H9 (cell line): ENCODE data around the gene MMEL1. TPM values are rescaled to one million over a fixed set of nuclear protein-coding genes. Genes with fewer than 3 reads are reported as not detected.

Experiments
- DNase-seq: peaks from one replicate; pipeline ENCODE4 v3.0.0-alpha.2; 2017
- H2AFZ ChIP-seq: one replicate; pipeline ENCODE4 v1.6.1; 2013; ENCODE audit warnings: mild to moderate bottlenecking, low read length, control low read depth, moderate library complexity
- H2AK5ac ChIP-seq: 2 replicates; pipeline ENCODE4 v1.6.1; 2013; ENCODE audit warnings: low read length, control low read depth, mixed read lengths; ENCODE audit not compliant: insufficient read length
- H2BK120ac ChIP-seq: one replicate; pipeline ENCODE4 v1.6.1; 2013; ENCODE audit warnings: low read depth, mild to moderate bottlenecking, low read length, control low read depth, inconsistent platforms; ENCODE audit not compliant: poor library complexity, severe bottlenecking
- H2BK12ac ChIP-seq: 2 replicates; pipeline ENCODE4 v1.6.1; 2013; ENCODE audit warnings: low read length, control low read depth, mixed read lengths, low read depth; ENCODE audit not compliant: insufficient read length
- H2BK15ac ChIP-seq: 2 replicates; pipeline ENCODE4 v1.6.1; 2013; ENCODE audit warnings: low read depth, low read length, control low read depth
- H2BK20ac ChIP-seq: one replicate; pipeline ENCODE4 v1.6.1; 2013; ENCODE audit warnings: low read depth, mild to moderate bottlenecking, low read length, control low read depth, inconsistent platforms; ENCODE audit not compliant: poor library complexity, severe bottlenecking
- H2BK5ac ChIP-seq: 2 replicates; pipeline ENCODE4 v1.6.1; 2013; ENCODE audit warnings: low read length, control low read depth, mixed read lengths; ENCODE audit not compliant: insufficient read length
- H3K14ac ChIP-seq: 2 replicates; pipeline ENCODE4 v1.6.1; 2013; ENCODE audit warnings: low read length, control low read depth; ENCODE audit not compliant: insufficient read depth
- H3K18ac ChIP-seq: 2 replicates; pipeline ENCODE4 v1.6.1; 2013; ENCODE audit warnings: low read depth, mild to moderate bottlenecking, mixed read lengths, low read length, control low read depth; ENCODE audit not compliant: insufficient read length
- H3K23ac ChIP-seq: 2 replicates; pipeline ENCODE4 v1.6.1; 2013; ENCODE audit warnings: low read length, control low read depth, mixed read lengths, low read depth; ENCODE audit not compliant: insufficient read length
- H3K23me2 ChIP-seq: 2 replicates; pipeline ENCODE4 v1.6.1; 2013; ENCODE audit warnings: low read depth, mild to moderate bottlenecking, mixed read lengths, low read length, control low read depth; ENCODE audit not compliant: insufficient read length, poor library complexity, severe bottlenecking
- H3K27ac ChIP-seq: 2 replicates; pipeline ENCODE4 v1.5.1; 2013; ENCODE audit warnings: low read length, control low read depth, mixed read lengths, low read depth; ENCODE audit not compliant: insufficient read length
- H3K27me3 ChIP-seq: 2 replicates; pipeline ENCODE4 v1.6.1; 2013; ENCODE audit warnings: low read length, control low read depth, inconsistent platforms; ENCODE audit not compliant: insufficient read depth
- H3K4ac ChIP-seq: 2 replicates; pipeline ENCODE4 v1.6.1; 2013; ENCODE audit warnings: low read depth, mild to moderate bottlenecking, control low read depth, inconsistent platforms, low read length, moderate library complexity
- H3K4me1 ChIP-seq: 2 replicates; pipeline ENCODE4 v1.6.1; 2013; ENCODE audit warnings: low read length, control low read depth, inconsistent platforms; ENCODE audit not compliant: insufficient read depth
- H3K4me2 ChIP-seq: 2 replicates; pipeline ENCODE4 v1.6.1; 2013; ENCODE audit warnings: low read length, control low read depth, mixed read lengths; ENCODE audit not compliant: insufficient read length, insufficient read depth
- H3K56ac ChIP-seq: 2 replicates; pipeline ENCODE4 v1.6.1; 2013; ENCODE audit warnings: low read depth, mild to moderate bottlenecking, mixed read lengths, low read length, control low read depth; ENCODE audit not compliant: insufficient read length
- H3K79me1 ChIP-seq: 2 replicates; pipeline ENCODE4 v1.6.1; 2013; ENCODE audit warnings: low read depth, mild to moderate bottlenecking, moderate library complexity, low read length, control low read depth, inconsistent platforms; ENCODE audit not compliant: insufficient read depth, poor library complexity, severe bottlenecking
- H3K79me2 ChIP-seq: 2 replicates; pipeline ENCODE4 v1.6.1; 2013; ENCODE audit warnings: low read length, control low read depth, inconsistent platforms; ENCODE audit not compliant: insufficient read depth
- H3K9ac ChIP-seq: 2 replicates; pipeline ENCODE4 v1.6.1; 2013; ENCODE audit warnings: low read length, control low read depth, mixed read lengths; ENCODE audit not compliant: insufficient read length; ENCODE audit errors: extremely low read depth
- H3K9me3 ChIP-seq: one replicate; pipeline ENCODE4 v1.6.1; 2013; ENCODE audit warnings: low read depth, low read length, inconsistent platforms; ENCODE audit not compliant: control insufficient read depth
- H3T11ph ChIP-seq: one replicate; pipeline ENCODE4 v1.6.1; 2013; ENCODE audit warnings: mild to moderate bottlenecking, low read length, control low read depth, inconsistent platforms
- H4K20me1 ChIP-seq: one replicate; pipeline ENCODE4 v1.6.1; 2013; ENCODE audit not compliant: control insufficient read depth, insufficient read length, insufficient read depth
- H4K5ac ChIP-seq: 2 replicates; pipeline ENCODE4 v1.6.1; 2013; ENCODE audit warnings: low read depth, mild to moderate bottlenecking, mixed read lengths, low read length, control low read depth; ENCODE audit not compliant: insufficient read length
- H4K8ac ChIP-seq: replicated peaks from 2 replicates; pipeline ENCODE4 v1.6.1; 2013; ENCODE audit warnings: low read length, control low read depth, mixed read lengths, low read depth; ENCODE audit not compliant: insufficient read length
- H4K91ac ChIP-seq: 2 replicates; pipeline ENCODE4 v1.6.1; 2013; ENCODE audit warnings: low read depth, mild to moderate bottlenecking, moderate library complexity, mixed read lengths, low read length, control low read depth; ENCODE audit not compliant: insufficient read length
- H3K27ac Mint-ChIP-seq, 3 experiments: 2 replicates in 2 of 3; 3 replicates in 1 of 3; pipeline ENCODE4 v1.8.0; 2020 to 2021; ENCODE audit warnings: mixed read lengths in 3 of 3, mild to moderate bottlenecking in 1 of 3, moderate library complexity in 1 of 3
- H3K27me3 Mint-ChIP-seq: 2 replicates; pipeline ENCODE4 v1.8.0; 2021; ENCODE audit warnings: low read depth, mild to moderate bottlenecking, moderate library complexity, mixed read lengths
- H3K36me3 Mint-ChIP-seq, 3 experiments: 2 replicates in 2 of 3; 3 replicates in 1 of 3; pipeline ENCODE4 v1.8.0; 2020 to 2021; ENCODE audit warnings: low read depth in 3 of 3, mixed read lengths in 3 of 3; ENCODE audit not compliant: insufficient read depth in 1 of 3
- H3K4me1 Mint-ChIP-seq, 2 experiments: 2 replicates each; pipeline ENCODE4 v1.8.0; 2020; ENCODE audit warnings: mixed read lengths in 2 of 2
- H3K4me3 Mint-ChIP-seq, 2 experiments: 2 replicates in 1 of 2; 3 replicates in 1 of 2; pipeline ENCODE4 v1.8.0; 2020 to 2021; ENCODE audit warnings: mild to moderate bottlenecking in 2 of 2, mixed read lengths in 2 of 2, moderate library complexity in 1 of 2
- H3K9me3 Mint-ChIP-seq, 2 experiments: 2 replicates in 1 of 2; 3 replicates in 1 of 2; pipeline ENCODE4 v1.8.0; 2020; ENCODE audit warnings: mild to moderate bottlenecking in 2 of 2, mixed read lengths in 2 of 2, moderate library complexity in 1 of 2
- WGBS: extraction: QIAGEN DNeasy Blood & Tissue Kit; methylation state at CpG from one replicate; pipeline ENCODE4 v1.1.7; 2013; ENCODE audit warnings: missing lambda C conversion rate, low lambda C conversion rate, mixed read lengths; ENCODE audit not compliant: insufficient read length; ENCODE audit errors: extremely low coverage; 5-methylcytosine and 5-hydroxymethylcytosine counted together
- total RNA-seq: library from RNA; stranded (reverse); gene quantifications from 2 replicates; pipeline ENCODE4 v1.2.1, GENCODE V29; 2021
- TF ChIP-seq, protein P1 (sequence below): fragments of 200-600 bp; sonication (generic); conservative IDR thresholded peaks from 3 replicates; pipeline ENCODE4 v1.8.0; 2021; ENCODE audit warnings: antibody characterized with exemption, mild to moderate bottlenecking

MMEL1 gene
- total RNA-seq, 1 experiment from 2014 or later = 0.42 TPM

DNA sequence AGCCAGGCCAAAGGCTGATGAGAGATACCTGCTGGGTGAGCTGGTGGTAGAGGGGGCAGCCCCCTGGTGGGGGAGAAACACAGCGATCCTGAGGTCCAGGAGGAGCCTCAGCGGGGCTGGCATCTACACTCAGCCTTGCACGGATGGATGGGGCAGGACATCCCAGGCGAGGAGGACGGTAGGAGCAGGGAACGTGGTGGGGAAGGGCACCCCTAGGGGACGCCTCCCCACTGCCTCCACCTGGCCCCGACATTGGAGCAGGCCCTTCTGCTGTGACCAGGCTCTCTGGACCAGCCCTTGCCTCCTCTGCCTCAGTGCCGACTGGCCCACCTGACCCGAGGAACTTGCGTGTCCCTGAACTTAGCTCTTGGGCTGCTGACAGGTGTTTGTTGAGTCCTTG lies 6.4 kb upstream of the MMEL1 start:
- Histone ChIP-seq H3K18ac (no peak overlapping the region), H2AK5ac (no peak overlapping the region), H2BK12ac (no peak overlapping the region), H3K27ac (no peak overlapping the region), H2BK120ac (no peak overlapping the region), H3K23me2 (peaks cover 10% of the 10 kb centered on the region), H3K9me3 (peaks cover 6% of the 10 kb centered on the region), H3K9ac (no peak overlapping the region), H3K4me1 (no peaks in the 10 kb centered on the region), H3K14ac (no peak overlapping the region), H3K56ac (no peak overlapping the region), H4K91ac (no peak overlapping the region), H4K20me1 (no peaks in the 10 kb centered on the region), H3K4me2 (no peak overlapping the region), H3K79me1 (no peaks in the 10 kb centered on the region), H3K4ac (no peak overlapping the region), H4K8ac (no peak overlapping the region), H3T11ph (no peak overlapping the region), H3K79me2 (no peaks in the 10 kb centered on the region), H2BK15ac (no peak overlapping the region), H2AFZ (no peak overlapping the region), H2BK20ac (no peak overlapping the region), H3K23ac (no peak overlapping the region), H3K27me3 (peaks cover 1% of the 10 kb centered on the region; the same call in 1 of the 2 replicates), H4K5ac (no peak overlapping the region), H2BK5ac (no peak overlapping the region)
- Mint-ChIP-seq H3K27me3 (peaks cover 45% of the 10 kb centered on the region), H3K4me1 (peaks cover 2 to 5% of the 10 kb centered on the region in 2 experiments; a peak in 1 of 4 replicates), H3K9me3 (peaks cover 14 to 17% of the 10 kb centered on the region in 2 experiments), H3K36me3 (peaks cover 0 to 13% (median 3%) of the 10 kb centered on the region in 3 experiments; a peak in 4 of 7 replicates), H3K27ac (no peak overlapping the region), H3K4me3 (no peak overlapping the region; a peak in 1 of 5 replicates)
- TF ChIP-seq, protein P1, sequence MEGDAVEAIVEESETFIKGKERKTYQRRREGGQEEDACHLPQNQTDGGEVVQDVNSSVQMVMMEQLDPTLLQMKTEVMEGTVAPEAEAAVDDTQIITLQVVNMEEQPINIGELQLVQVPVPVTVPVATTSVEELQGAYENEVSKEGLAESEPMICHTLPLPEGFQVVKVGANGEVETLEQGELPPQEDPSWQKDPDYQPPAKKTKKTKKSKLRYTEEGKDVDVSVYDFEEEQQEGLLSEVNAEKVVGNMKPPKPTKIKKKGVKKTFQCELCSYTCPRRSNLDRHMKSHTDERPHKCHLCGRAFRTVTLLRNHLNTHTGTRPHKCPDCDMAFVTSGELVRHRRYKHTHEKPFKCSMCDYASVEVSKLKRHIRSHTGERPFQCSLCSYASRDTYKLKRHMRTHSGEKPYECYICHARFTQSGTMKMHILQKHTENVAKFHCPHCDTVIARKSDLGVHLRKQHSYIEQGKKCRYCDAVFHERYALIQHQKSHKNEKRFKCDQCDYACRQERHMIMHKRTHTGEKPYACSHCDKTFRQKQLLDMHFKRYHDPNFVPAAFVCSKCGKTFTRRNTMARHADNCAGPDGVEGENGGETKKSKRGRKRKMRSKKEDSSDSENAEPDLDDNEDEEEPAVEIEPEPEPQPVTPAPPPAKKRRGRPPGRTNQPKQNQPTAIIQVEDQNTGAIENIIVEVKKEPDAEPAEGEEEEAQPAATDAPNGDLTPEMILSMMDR = no peak
- peak; percentile 24 for DNase-seq
- WGBS = no CpG with 5 or more reads among the region's 11 CpGs
